Mucosa of rectum (tissue), 2 donors: ENCODE measurements around the gene CENPM.

Source experiments
- H3K27ac ChIP-seq, 2 donors: one replicate each; pipeline ENCODE4 v1.7.0; 2013; ENCODE audit warnings: inconsistent platforms in 2 of 2, low read depth in 2 of 2, low read length in 2 of 2
- H3K27me3 ChIP-seq, 2 donors: one replicate each; pipeline ENCODE4 v1.7.0; 2013; ENCODE audit warnings: low read length in 2 of 2; ENCODE audit not compliant: control insufficient read depth in 2 of 2, insufficient read depth in 2 of 2
- H3K36me3 ChIP-seq, 2 donors: one replicate each; pipeline ENCODE4 v1.7.0; 2013; ENCODE audit warnings: low read length in 2 of 2; ENCODE audit not compliant: control insufficient read depth in 2 of 2, insufficient read depth in 2 of 2
- H3K4me1 ChIP-seq, 2 donors: one replicate each; pipeline ENCODE4 v1.7.0; 2013; ENCODE audit warnings: low read length in 2 of 2, mild to moderate bottlenecking in 1 of 2; ENCODE audit not compliant: control insufficient read depth in 2 of 2, insufficient read depth in 2 of 2
- H3K4me3 ChIP-seq, 2 donors: one replicate each; pipeline ENCODE4 v1.7.0; 2013; ENCODE audit warnings: low read length in 2 of 2
- H3K9ac ChIP-seq, 2 donors: one replicate each; pipeline ENCODE4 v1.7.0; 2013; ENCODE audit warnings: low read length in 2 of 2, low read depth in 1 of 2, mild to moderate bottlenecking in 1 of 2
- H3K9me3 ChIP-seq, 2 donors: one replicate each; pipeline ENCODE4 v1.7.0; 2013; ENCODE audit warnings: low read length in 2 of 2; ENCODE audit not compliant: control insufficient read depth in 2 of 2
- donor health status: healthy.
- donor health status: Normal muscosa, but diverticular disease.

The CENPM gene

DNA sequence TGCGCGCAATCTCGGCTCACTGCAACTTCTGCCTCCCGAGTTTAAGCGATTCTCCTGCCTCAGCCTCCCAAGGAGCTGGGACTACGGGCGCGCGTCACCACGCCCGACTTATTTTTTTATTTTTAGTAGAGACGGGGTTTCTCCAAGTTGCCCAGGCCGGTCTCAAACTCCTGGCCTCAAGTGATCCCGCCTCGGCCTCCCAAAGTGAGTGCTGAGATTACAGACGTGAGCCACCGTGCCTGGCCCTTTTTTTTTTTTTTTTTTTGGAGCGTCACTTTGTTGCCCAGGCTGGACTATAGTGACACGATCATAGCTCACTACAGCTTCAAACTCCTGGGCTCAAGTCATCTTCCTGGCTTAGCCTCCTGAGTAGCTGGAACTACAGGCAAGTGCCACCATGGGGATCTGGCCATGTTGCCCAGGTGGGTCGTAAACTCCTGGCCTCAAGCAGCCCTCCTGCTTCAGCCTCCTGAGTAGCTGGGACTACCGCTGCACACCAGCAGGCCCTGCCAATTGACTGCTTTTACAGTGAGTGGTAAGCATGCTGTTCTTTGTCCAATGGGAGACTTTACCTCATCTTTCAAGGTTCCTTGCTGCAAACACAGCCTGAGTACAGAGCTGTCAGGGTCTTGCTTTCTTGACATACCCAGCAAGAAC is 600 bp upstream of the CENPM start:
- H3K4me3 ChIP-seq, result peak overlapping the region; percentile 90 to 93
- H3K27me3 ChIP-seq, result no peaks in the 10 kb centered on the region
- no peak overlapping the region for H3K27ac ChIP-seq
- peak overlapping the region; percentile 56 to 67 for H3K9ac ChIP-seq
- peaks cover 11 to 15% of the 10 kb centered on the region in 2 donors for H3K4me1 ChIP-seq
- no peaks in the 10 kb centered on the region for H3K9me3 ChIP-seq
- peaks cover 0 to 2% of the 10 kb centered on the region in 2 donors for H3K36me3 ChIP-seq

DNA sequence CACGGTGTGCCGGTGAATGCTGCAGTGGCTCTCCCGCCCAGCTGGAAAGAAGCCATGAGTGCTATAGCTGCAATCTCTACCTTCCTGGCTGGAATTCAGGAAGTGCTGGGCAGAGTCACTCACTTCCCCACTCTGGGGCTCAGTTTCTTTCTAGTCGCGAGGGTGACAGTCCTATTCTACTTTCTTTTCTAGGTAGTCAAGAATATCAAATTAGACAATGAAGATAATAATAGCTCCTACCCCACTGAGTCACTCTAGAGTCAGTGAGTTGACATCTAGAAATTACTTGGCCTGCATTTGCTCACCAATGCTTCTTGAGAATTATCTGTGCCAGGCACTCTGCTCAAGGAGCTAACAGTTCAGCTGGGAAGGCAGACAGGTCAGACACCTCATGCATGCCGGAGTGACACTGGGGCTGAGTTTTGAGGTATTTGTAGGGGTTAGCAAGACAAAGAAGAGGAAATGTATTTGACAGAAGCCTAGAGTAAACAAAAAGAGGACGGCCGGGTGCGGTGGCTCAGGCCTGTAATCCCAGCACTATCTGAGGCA is 3.2 kb downstream of the CENPM start:
- no peaks in the 10 kb centered on the region for H3K9me3 ChIP-seq
- H3K4me3 ChIP-seq, result peak overlapping the region in 1 of 2 donors; percentile 14
- H3K27ac ChIP-seq, result peak overlapping the region; percentile 33 to 61
- H3K4me1 ChIP-seq, result peaks cover 32 to 41% of the 10 kb centered on the region in 2 donors
- H3K27me3 ChIP-seq, result no peaks in the 10 kb centered on the region
- no peak overlapping the region for H3K9ac ChIP-seq
- peaks cover 0 to 5% of the 10 kb centered on the region in 2 donors for H3K36me3 ChIP-seq

DNA sequence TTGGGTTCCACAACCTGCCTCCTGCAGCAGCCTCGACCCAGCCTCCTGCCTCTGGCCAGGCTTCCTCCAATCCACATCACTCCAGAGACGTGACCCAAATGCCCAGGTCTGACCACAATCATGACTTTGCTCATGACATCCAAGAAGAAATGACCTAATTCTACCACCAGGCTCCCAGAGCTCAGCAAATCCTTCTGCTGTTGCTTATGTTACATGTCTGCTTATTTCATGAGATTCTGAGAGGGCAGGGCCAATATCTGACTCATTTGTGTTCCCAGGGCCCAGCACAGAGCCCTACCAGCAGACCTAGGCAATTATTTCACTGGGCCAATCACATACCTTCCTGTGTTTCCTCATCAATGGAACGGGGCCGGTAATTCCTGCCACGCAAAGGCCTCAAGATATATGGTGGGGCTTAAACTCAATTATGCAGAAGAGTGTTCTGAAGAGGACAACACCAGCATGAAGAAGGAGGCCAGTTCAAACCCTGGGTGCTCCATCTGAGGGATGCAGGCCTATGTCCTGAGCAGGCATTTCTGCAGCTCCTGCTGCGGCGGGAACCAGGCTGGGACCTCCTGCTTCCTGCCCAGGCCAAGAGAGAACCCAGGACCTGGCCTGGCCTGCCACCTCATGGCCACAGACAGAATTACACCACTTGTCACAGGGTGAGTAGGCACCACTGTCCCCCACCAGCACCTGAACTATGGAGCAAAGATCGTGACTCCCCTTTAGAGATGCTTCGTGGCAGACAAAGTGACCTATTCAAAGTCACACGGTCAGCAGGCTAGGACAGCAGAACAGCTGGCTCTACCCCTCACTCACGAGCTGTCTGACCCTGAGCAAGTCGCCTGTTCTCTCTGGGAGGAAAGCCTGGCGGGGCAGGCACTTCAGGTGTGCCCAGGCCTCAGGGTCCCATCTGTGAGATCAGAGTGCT is 5.9 kb downstream of the CENPM start:
- Histone ChIP-seq H3K27me3 (no peaks in the 10 kb centered on the region), H3K4me1 (peaks cover 27 to 37% of the 10 kb centered on the region in 2 donors), H3K27ac (peak overlapping the region; percentile 94 to 97), H3K9me3 (no peaks in the 10 kb centered on the region), H3K9ac (peak overlapping the region; percentile 48 to 51), H3K36me3 (peaks cover 0 to 5% of the 10 kb centered on the region in 2 donors), H3K4me3 (peak overlapping the region; percentile 21 to 50)

DNA sequence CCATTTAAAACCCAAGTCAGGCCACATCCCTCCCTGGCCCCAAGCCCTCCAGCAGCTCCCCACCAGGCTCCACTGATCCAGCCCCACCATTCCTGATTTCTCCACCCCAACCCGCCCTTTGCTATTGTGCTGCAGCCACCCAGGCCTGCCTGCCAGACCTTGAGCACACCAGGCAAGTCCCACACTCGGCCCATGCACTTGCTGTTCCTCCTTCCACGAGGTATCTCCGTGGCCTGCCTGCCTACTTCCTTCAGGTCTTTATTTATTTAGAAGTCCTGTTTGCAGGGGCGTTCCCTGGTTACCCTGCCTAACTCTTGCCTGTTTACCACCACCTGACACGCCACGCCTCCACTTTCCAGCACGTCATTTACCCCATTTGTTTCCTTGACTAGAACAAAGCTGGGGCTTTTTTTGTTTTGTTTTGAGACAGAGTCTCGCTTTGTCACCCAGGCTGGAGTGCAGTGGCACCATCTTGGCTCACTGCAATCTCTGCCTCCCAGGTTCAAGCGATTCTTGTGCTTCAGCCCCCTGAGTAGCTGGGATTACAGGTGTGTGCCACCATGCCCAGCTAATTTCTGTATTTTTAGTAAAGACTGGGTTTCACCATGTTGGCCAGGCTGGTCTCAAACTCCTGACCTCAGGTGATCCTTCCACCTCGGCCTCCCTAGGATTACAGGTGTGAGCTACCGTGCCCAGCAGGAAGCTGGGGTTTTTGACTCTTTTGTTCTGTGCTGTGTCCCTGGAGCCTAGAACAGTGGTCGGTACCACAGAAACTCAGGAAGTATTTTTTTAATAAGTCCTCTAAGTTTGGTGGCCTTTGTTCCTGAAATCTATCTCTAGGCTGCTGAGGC is 6.7 kb downstream of the CENPM start:
- no peaks in the 10 kb centered on the region for H3K27me3 ChIP-seq
- peaks cover 21 to 34% of the 10 kb centered on the region in 2 donors for H3K4me1 ChIP-seq
- H3K9ac ChIP-seq, result peak overlapping the region; percentile 51 to 61
- H3K27ac ChIP-seq, result peak overlapping the region; percentile 94 to 97
- no peaks in the 10 kb centered on the region for H3K9me3 ChIP-seq
- H3K36me3 ChIP-seq, result peaks cover 0 to 5% of the 10 kb centered on the region in 2 donors
- H3K4me3 ChIP-seq, result peak overlapping the region; percentile 8 to 56

DNA sequence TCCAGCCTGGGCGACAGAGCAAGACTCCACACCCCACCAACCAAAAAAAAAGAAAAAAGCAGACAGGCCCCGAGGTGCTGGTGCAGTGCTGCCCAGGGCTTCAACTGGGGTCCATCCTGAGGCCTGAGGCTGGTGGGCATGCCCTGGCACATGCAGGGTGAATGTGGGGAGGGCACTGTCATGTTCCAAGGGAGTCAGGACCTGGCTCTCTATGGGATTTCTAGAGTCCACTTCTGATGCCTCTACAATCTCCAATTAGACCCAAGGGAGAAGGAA is 10.1 kb downstream of the CENPM start:
- no peaks in the 10 kb centered on the region for H3K9me3 ChIP-seq
- peaks cover 0 to 2% of the 10 kb centered on the region in 2 donors for H3K36me3 ChIP-seq
- peaks cover 21 to 25% of the 10 kb centered on the region in 2 donors for H3K4me1 ChIP-seq
- no peaks in the 10 kb centered on the region for H3K27me3 ChIP-seq
- no peak overlapping the region for H3K27ac ChIP-seq
- H3K9ac ChIP-seq, result no peak overlapping the region
- H3K4me3 ChIP-seq, result no peak overlapping the region

DNA sequence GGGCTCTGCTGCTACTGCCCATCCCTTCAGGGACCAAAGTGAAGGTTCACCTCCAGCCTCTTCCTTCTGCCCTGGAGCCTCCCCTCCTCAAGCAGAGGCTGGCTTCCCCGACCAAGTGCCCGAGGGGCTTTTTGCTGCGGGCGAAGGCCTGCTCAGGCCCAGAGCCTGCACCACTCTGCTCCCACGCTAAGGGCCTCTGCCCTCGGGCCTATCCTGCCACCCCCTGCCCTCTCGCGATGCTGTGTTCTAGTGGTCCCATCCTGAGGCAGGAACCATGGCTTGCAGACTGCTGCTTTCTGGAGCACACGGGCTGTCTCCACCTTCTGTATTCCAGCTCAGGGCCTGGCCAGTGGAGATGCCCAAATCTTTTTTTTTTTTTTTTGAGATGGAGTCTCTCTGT is 11.4 kb downstream of the CENPM start:
- H3K4me3 ChIP-seq, result no peak overlapping the region
- H3K9ac ChIP-seq, result no peak overlapping the region
- no peak overlapping the region for H3K27ac ChIP-seq
- H3K4me1 ChIP-seq, result peaks cover 11 to 12% of the 10 kb centered on the region in 2 donors
- H3K27me3 ChIP-seq, result no peaks in the 10 kb centered on the region
- no peaks in the 10 kb centered on the region for H3K9me3 ChIP-seq
- no peaks in the 10 kb centered on the region for H3K36me3 ChIP-seq

DNA sequence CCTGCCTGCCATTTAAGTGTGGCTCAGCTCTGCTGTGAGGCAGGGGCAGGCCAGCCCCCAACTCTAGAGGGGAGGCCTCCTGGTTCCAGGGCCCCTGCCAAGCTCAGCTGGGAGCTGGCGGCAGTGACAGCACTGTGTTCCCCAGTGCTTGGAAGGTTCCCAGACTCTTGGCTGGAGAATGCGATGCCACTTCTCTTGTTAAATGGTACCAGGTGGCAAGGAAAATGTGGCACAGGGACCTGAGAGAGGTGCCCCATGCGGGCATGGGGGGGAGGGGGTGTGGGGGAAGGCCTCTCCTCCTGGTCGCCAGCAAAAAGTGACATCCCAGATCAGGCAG is 12.0 kb downstream of the CENPM start:
- no peak overlapping the region for H3K4me3 ChIP-seq
- no peaks in the 10 kb centered on the region for H3K36me3 ChIP-seq
- H3K27ac ChIP-seq, result no peak overlapping the region
- H3K27me3 ChIP-seq, result no peaks in the 10 kb centered on the region
- H3K9ac ChIP-seq, result no peak overlapping the region
- no peaks in the 10 kb centered on the region for H3K9me3 ChIP-seq
- peaks cover 8 to 10% of the 10 kb centered on the region in 2 donors for H3K4me1 ChIP-seq

DNA sequence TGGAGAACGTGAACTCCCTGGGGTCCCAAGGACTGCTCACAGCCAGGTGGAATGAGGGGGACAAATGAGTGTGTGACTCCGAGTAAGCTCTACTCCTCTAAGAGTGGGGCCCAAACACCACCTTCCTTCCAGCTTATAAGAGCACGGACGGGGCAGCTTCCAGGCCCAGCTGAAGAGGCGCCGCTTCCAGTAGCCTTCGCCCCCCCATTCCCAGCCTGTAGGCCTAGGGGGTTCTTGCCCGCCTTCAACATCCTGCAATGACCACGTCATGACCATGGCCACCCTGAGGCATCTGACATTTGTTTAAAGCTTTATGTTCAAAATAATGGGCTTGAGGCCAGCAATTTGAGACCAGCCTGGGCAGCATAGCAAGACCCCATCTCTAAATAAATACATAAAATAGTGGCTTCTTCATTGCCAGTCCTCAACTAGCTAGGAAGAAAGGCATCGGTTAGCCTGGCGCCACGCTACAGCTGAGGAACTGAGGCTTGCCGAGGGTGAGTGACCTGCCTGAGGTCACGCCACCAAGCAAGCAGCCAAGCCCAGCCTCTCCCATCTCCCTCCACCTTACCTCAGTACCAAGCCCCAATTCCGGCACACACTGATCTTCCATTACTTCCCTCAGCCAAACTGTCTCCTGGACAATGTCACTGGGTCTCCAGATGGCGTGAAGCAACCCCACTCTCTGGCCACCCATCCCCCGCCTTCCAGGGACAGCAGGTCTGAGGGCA is 12.5 kb downstream of the CENPM start:
- no peaks in the 10 kb centered on the region for H3K9me3 ChIP-seq
- H3K9ac ChIP-seq, result no peak overlapping the region
- no peak overlapping the region for H3K4me3 ChIP-seq
- H3K27me3 ChIP-seq, result no peaks in the 10 kb centered on the region
- H3K4me1 ChIP-seq, result peaks cover 6% of the 10 kb centered on the region in 2 donors
- no peak overlapping the region for H3K27ac ChIP-seq
- H3K36me3 ChIP-seq, result no peaks in the 10 kb centered on the region

DNA sequence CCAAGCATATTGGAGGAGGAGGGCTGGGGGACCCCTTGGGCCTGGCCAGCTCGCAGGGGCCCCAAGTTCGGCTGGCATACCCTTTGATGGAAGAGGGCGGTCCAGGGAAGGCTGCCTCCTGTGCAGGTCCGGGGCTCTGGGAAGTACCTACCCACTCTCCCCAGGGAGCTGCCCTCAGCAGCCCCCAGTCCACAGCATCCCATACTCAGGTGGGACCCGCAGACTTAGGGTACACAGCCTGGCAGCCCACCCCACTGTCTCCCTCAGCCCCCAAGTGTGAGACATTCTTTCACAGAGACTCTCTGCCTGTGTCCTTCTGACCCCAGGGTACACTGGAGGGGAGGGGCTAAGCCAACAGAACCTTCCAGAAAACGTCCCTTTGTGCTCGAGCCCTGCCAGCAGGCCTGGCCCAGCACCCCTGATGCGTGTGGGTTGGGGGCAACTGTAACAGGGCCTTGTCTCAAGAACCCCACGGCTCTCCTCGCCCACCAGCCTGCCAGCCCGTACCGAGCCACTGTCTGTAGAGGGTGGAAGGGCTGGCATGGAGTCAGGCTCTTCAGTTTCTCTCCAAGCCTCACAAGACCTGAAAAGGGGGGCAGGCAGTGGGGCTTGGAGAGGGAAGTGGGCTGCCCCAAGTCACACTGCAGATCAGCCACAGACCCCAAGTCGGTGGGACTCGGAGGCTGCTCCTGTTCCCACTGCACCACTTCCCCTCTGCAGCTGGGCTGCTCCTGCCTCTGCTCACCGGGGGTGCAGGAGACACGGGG is 13.4 kb downstream of the CENPM start:
- H3K27me3 ChIP-seq, result no peaks in the 10 kb centered on the region
- no peak overlapping the region for H3K9ac ChIP-seq
- H3K4me3 ChIP-seq, result no peak overlapping the region
- no peak overlapping the region for H3K27ac ChIP-seq
- H3K36me3 ChIP-seq, result no peaks in the 10 kb centered on the region
- H3K9me3 ChIP-seq, result no peaks in the 10 kb centered on the region
- H3K4me1 ChIP-seq, result no peaks in the 10 kb centered on the region
